Activated CD8-positive, alpha-beta memory T cell treated with anti-CD3 and anti-CD28 coated beads, Interleukin-2, amount 50 U/mL, for 4 hours (primary cell): ENCODE measurements around the gene AKT3.
"Not testable (repeated sequence)": the region's sequence is repeated elsewhere in the genome, so short reads cannot be mapped to it uniquely, and the experiment has no call there.

Experiments
- DNase-seq: peaks from one replicate; pipeline ENCODE4 v3.0.0-alpha.2; 2020

The AKT3 gene

DNA sequence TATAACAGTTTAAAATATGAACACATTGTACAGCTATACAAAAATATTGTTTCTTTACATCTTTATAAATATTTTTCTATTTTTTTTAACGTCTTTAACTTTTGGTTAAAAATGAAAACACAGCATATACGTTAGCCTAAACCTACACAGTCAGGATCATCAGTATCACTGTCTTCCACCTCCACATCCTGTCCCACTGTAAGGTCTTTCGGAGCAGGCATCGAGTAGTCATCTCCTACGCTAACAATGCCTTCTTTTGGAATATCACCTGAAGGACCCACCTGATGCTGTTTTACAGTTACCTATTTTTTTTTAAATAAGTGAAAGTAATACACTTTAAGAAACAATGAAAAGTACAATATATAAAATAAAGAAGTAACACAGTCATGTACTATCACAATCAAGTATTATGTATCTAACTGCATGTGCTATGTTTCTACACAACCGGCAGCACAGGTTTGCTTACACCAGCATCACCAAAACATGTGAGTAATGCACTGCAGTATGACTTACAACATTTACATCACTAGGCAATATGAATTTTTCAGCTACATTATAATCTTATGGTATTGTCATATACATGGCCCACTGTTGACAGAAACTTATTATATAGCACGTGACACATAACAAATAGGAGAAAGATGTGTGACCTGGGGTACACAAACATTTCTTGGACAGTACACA lies 254.4 kb downstream of the AKT3 start:
- no peak for DNase-seq

DNA sequence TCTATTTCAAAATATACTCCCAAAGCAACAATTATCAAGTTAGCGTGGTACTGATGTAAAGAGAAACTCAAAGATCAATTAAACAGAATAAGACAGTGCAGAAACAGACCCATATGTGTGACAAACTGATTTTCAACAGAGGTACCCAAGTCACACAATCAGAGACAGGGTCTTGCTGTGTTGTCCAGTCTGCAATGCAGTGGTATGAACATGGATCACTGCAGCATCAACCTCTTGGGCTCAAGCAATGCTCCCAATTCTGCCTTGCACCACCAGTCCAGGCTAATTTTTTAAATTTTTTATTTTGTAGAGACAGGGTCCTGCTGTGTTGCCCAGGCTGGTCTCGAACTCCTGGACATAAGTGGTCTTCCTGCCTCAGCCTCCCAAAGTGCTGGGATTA lies 255.6 kb downstream of the AKT3 start:
- no peak for DNase-seq

DNA sequence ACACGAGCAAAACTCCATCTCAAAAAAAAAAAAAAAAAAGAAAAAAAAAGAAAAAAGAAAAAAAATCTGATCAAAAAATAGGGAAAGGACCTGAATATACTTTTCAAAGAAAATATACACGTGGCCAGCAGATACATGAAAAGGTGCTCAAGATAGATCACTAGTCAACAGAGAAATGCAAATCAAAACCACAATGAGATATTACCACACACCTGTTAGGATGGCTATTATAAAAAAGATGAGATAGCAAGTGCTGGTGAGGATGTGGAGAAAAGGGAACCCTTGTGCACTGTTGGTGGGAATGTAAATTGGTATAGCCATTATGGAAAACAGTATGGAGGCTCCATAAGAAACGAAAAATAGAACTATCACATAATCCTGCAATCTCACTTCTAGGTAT lies 260.8 kb downstream of the AKT3 start:
- not testable (repeated sequence) for DNase-seq

DNA sequence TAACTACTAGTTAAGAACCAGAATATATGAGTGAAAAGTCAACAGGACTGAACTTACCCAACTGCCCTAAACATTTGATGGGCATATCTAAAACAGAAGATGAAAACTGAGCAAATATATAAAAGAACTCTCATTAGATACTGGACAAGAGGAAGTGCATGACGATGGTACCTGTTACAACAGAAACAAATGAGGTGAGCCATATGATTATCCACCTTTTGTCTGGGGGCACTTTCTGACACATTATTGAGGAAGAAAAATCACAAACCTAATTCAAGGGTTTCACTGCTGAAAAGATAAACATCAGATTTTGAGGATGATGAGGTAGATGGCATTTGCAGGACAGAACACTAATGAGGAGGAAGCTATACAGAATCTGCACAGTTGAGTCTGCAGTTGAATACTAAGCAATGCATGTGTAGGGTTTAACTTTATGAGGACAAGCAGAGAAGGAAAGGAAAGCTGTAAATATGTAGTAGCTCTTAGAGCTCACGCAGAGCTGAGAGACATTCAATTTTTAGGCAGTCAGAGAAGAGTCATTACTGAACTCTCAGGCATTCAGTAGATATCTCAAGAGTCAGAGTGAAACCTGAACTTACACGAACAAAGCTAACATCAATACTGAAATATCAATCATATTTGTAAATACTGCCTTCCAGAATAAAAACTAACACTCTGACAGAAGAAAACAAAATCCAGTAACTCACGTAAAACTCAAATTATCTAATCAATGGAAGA lies 262.1 kb downstream of the AKT3 start:
- no peak for DNase-seq

DNA sequence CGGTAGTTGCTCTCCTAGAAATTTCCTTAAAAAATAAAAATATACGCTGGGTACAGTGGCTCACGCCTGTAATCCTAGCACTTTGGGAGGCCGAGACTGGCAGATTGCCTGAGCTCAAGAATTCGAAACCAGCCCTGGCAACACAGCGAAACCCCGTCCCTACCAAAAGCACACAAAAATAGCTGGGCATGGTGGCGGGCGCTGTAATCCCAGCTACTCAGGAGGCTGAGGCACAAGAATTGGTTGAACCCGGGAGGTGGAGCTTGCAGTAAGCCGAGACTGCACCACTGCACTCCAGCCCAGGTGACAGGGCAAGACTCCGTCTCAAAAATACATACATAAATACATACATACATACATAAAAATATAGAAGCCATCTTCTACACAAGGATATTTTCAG lies 262.8 kb downstream of the AKT3 start:
- no peak for DNase-seq

DNA sequence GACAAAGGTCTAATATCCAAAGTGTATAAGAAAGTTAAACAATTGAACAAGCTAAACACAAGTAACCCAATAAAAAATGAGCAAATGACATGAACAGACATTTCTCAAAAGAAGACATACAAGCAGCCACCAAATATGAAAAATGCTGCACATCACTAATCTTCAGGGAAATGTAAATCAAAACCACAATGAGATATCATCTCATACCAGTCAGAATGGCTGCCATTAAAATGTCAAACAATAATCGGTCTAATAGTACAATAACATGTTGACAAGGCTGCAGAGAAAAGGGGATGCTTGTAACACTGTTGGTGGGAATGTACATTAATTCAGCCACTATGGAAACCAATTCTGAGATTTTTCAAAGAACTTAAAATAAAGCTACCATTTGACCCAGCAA lies 264.1 kb downstream of the AKT3 start:
- no peak for DNase-seq

DNA sequence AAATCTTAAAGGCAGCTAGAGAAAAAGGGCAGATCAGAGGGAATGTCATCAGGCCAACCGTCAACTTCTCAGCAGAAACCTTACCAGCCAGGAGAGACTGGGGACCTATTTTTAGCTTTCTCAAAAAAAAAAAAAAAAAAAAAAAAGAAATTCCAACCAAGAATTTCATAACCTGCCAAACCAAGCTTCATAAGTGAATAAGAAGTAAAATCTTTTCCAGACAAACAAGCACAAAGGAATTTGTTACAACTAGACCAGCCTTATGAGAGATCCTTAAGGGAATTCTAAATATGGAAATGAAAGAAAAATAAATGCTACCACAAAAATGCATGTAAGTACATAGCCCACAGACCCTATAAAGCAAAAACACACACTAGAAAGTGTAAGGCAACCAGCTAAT lies 267.7 kb downstream of the AKT3 start:
- DNase-seq = no peak

DNA sequence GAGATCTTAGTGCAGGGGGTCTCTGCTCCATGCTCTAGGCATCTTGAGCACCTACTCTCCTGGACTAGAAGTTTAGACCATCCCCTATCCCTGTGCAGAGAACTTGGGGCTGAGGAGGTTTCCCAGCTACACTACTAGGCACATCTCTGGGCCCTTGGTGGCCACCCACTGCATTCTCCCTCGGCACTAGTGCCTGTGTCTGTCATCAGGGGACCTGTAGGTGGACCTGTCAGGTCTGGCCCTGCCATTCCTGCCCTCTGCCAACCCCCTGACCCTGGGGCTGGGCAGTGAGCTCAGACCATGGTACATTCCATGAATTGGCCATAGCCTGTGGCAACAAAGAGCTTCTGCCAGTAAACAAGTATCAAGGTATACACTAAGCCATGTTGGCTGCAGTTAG lies 269.1 kb downstream of the AKT3 start:
- no peak for DNase-seq

DNA sequence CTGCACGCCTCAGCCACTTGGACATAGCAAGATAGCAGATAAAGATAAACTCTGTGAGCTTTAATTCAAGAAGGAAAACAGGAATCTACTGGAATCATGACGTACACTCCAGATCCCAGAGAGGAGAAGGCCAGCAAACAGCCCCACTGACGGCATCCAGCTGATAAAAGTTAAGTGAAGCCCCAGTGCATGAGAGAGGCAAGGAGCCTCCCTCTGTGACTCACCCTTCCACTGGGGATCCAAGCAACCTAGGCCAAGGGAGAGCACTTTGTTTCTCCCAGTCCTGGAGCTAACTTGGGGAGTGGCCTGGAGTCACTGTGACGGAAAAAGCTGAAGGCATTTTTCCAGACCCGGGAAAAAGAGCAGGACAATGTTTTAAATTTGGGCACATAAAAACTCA lies 270.0 kb downstream of the AKT3 start:
- no peak for DNase-seq

DNA sequence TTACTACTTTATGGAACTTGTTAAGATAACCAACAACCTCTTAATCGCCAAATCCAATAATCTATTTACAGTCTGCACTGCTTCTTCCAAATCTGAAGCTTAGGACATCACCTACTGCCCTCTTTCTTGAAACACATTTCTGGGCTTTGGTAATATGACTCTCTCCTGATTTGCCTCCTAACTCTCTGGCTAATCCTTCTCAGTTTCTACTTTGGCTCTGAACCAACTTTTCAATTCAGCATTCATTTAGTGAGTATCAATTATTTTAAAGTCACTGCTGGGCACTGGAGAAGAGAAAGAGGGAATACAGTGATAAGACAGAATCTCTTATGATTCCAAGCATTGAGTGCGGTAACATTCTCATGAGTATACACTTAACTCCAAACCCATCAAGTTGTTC lies 275.0 kb downstream of the AKT3 start:
- no peak for DNase-seq

DNA sequence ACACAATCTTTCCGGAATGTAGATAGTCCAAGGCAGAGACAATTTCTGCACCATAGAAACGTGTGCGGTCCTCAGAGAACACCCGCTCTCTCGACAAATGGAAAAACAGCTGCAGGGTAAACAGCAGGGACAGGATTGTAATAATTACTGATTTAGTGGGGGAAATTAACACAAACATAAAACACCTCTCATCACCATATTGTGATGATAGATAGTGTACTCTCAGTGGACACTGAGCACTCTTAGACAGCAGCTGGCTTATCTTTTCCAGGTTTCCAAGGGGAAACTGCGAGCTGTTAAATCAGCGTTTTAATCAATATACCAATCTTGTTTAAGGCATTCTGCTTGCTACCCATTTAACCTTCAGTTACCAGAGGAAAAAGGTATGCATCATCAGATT lies 277.1 kb downstream of the AKT3 start:
- no peak for DNase-seq

DNA sequence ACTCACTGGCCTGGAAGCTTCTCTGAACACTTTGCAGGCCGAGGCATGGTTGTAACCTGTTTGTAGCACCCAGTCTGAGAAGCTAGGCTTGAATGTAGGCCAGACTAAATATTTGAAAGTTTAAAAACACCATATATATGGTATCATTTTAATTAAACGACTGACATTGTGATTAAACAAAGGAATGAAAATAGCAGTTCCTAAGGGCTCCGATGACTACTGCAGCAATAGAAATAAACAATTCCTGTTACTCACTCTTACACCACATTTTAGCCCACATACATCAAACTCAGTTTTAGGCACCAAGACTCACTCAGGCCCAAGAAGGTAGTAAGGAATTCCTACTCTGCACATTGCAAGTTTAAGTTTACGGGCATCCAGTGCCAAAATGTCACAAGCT lies 281.2 kb downstream of the AKT3 start:
- DNase-seq = no peak

DNA sequence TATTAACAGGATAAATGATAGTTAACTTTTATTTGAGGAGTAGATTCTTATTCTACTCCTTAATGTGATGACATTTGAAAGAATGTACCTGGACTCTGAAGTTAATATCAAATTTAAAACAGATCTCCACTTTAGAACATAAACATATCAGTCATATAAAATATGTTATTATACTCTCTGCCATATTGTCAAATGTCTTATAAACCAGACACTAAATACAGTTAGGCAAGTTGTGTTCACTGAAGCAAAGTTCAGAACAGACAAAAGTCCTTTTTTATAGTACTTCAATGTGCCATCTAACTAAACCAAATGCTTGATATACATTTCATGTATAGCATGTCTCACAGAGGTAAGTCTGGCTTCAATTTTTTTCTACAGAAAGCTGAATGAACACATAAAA lies 285.2 kb downstream of the AKT3 start:
- DNase-seq = no peak

DNA sequence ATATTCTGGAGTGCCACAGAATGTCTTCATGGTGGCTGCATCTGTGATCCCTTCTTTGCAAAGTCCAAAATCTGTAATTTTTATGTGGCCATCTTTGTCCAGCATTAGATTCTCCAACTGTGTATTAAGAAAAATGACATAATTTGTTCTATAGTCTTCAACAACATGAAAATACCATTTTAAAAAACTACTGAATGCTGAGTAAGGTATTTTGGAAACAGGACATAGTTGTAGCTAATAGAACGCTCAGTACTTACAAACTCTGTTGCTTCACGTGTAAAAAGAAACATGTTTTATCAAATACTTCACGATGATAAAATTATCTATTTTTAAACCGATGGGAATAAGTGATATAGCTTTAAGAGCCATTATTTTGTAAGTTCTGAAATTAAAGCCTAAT lies 286.3 kb downstream of the AKT3 start:
- no peak for DNase-seq

DNA sequence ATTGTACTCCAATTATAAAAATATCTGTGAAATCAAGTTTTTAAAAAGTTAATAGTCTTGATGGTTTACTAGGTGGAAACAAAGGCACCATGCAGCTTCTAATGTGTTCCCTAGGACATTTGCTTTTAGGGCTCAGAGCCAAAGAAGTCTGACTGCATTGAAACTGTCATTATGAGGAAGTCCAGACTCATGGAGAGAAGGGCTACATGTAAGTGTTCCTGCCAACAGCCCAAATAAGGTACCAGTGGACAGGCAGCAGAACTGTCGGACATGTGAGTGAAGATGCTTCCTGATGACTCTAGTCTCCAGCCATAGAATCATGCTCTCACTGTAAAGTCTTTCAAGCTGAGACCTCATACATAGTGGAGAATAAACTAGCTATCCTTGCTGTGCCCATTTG lies 287.6 kb downstream of the AKT3 start:
- DNase-seq = no peak

DNA sequence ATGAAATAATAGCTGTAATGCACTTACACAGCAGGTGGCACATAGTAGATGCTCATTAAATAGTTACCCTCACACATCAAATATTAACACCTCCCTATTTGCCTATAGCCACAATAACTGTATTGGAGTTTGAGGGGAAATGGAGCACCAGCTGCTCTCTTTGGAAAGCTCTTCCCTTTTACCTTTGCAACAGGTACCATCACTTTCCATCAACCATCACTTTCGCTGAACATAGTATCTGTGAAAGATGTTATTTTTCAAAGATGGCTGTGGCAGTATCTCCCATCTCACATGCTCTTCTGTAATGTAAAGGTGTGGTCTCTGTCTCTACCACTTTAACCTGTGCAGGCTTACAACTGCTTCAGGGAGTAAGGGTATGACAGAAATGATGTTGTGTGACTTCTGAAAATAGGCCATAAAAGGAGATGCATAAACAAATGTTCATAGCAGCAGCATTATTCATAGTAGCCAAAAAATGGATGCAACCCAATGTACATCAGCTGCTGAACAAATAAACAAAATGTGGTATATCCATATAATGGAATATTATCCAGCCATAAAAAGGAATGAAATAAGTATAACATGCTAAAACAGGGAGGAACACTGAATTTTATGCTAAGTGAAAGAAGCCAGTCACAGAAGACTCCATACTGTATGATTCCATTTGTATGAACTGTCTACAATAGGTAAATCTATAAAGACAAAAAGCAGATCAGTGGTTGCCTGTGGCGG lies 288.3 kb downstream of the AKT3 start:
- no peak for DNase-seq

DNA sequence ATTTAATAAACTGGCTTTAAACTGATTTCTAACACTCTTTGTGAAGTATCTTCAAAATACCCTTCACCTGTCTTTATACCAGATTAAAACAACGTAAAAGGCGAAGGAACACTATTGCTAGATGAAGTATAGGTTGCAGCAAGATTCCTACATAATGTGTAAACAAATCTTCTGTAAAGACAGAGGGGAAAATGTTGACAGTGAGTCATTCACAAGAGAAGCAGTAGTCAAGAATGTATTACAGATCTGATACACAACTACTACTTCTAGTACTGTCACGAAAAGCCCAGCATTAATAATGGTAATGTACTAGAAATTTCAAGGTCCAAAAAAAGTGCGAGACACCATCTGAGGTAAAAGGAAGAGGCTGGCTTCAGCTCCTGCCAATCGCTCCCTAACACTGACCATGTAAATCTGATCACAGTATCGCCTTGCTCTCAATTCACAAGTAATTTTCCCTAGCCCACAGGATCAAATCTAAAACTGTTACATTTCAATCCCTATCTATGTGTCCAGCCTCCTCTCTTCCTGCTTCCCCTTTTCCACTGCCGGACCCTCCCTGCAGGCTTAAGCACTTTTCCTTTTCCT lies 290.4 kb downstream of the AKT3 start:
- no peak for DNase-seq

DNA sequence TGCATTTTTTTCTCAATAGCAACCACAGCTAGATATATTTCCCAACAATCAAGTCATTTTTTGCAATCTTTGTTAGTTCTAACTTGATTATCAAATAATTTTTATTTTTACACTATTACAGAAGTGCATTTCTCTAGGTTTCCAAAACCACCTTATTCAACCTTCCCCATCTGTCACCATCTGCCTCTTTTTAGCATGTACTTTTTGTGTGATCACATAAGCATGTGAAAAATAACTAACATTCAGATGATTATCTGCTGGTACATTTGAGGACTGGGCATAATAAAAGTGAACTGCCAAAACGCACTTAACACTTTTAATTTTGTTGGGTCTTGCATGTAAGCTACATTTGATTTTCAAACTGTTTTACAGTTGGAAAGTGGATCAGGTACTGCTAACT lies 291.5 kb downstream of the AKT3 start:
- no peak for DNase-seq

DNA sequence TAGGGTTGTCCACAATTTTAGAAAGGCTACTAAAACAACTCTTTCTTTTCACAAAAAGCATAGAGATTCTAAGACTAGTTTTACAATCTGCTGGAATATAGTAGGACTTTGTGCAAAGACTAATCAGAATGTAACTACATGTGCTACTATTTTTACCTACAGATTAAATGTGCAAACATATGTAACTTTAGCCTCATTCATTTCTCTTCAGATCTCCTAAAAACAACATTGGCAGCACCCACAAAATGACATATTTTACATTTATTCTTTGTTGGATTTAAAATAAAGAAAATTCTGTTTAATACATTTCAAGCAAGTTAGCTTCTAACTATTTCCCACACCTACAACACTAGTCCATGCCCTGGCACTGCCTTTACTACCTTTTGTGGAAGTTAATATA lies 292.2 kb downstream of the AKT3 start:
- no peak for DNase-seq

DNA sequence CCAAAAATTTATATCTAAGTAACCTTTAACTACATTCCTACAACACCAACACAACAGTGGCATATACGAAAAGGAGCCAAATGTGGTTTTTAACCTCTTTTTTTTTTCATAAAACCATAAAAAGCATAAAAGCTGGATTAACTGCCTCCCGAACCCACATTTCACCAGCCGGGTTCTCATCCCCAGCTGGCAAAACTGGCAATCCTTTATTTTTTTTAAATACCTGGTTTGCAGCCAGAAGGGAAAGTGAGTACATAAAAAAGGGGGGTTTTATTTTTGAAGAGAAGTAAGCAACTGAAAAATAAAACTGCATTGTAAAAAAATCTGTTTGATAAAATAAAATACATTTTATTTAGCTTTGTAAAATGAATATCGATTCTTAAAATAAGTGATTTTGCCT lies 295.4 kb downstream of the AKT3 start:
- no peak for DNase-seq

DNA sequence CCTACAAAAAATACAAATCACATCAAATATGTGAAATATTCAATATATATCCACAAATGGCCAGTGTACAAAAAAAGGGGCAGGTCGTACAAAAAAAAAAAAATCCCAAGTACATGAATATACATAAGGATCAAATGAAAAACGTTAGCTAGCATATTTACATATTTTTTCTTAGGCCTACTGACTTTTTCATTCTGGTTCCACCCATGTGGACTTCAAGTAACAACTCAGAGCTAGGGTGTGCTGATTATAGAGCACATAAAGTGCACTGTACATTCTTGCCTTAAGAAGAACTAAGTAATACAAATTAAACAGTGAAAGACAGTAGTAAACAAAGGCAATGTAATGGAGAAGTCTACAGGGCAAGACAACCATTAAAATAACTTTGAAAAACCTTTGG lies 297.0 kb downstream of the AKT3 start:
- DNase-seq = no peak

DNA sequence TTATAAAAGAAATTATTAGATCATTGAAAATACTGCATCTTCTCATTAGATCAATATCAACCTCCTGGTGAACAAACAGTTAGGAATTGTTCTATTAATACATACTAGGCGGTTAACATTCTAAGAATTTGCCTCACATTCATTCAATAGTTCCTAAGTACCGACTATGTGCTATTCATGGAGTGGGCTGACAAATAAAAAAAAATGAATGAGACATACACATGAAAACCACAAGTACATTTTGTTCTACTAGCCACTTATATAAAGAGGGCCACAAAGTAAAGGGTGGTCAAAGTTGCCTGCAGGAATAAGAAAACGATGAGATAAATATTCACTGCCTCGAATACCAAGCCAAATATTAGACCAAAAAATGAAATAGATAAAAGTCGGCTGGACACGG lies 299.8 kb downstream of the AKT3 start:
- DNase-seq = no peak

DNA sequence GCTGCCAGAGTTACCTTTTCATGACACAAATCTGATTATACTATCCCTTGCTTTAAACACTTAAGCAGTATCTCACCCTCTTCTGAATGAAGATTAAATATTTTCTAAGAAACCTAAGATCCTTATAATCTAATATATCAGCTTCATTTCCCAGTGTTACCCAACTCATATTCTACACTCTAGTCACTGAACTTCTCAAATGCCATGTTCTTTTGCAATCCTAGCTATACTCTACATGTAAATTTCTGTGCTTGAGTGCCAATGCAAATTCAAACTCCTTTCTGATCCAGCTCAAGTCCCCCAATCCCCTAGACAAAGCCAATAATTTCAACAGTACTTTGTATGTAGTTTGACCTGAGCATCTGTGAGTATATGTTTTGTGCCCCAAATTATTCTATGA lies 300.3 kb downstream of the AKT3 start:
- DNase-seq = no peak

DNA sequence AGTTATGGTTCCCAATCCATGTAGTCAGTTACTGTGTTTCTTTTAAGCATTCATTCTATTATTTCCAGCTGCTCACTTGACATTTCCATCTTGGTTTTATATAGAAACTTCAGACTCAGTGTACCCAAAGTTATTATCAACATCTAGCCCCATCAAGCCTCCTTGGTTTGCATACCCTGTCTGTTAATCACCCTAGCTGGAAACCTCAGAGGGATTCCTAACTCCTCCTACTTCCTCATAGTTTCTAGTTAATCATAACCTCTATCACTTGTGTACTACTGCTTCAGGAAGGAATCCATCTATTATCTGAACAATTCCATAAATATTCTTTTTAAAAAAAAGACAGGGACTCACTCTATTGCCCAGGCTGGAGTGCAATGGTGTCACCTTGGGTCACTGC lies 300.9 kb downstream of the AKT3 start:
- no peak for DNase-seq
